ENCODE measurements around the gene RAB11FIP4.

RAB11FIP4 gene

GRCh38 chr17:31475378-31476162, 84.1 kb downstream of the RAB11FIP4 start:
- TF ChIP-seq CTCF (IDR thresholded peaks at IDR 0.05; ENCODE audit: low read depth, low read length), result no peak
- no peak overlapping the region for H3K4me3 ChIP-seq (ENCODE audit: low read depth, low read length)
- no peaks in the 10 kb centered on the region for H3K36me3 ChIP-seq
- no peak overlapping the region for H3K27ac ChIP-seq
- DNase-seq, result no peak
- no peaks in the 10 kb centered on the region for H3K27me3 ChIP-seq (ENCODE audit: insufficient read depth, low read depth, severe bottlenecking)
- no peaks in the 10 kb centered on the region for H3K9me3 ChIP-seq (ENCODE audit: severe bottlenecking)

- no peaks in the 10 kb centered on the region for H3K9me3 ChIP-seq (ENCODE audit: severe bottlenecking)
- DNase-seq, result no peak
- H3K27me3 ChIP-seq (ENCODE audit: insufficient read depth, low read depth, severe bottlenecking), result no peaks in the 10 kb centered on the region
- H3K36me3 ChIP-seq, result no peaks in the 10 kb centered on the region
- H3K4me3 ChIP-seq (ENCODE audit: low read depth, low read length), result no peak overlapping the region
- H3K27ac ChIP-seq, result no peak overlapping the region
- TF ChIP-seq CTCF (IDR thresholded peaks at IDR 0.05; ENCODE audit: low read depth, low read length), result no peak
Measured at GRCh38 chr17:31476525-31477416, 85.3 kb downstream of the RAB11FIP4 start.

DNA sequence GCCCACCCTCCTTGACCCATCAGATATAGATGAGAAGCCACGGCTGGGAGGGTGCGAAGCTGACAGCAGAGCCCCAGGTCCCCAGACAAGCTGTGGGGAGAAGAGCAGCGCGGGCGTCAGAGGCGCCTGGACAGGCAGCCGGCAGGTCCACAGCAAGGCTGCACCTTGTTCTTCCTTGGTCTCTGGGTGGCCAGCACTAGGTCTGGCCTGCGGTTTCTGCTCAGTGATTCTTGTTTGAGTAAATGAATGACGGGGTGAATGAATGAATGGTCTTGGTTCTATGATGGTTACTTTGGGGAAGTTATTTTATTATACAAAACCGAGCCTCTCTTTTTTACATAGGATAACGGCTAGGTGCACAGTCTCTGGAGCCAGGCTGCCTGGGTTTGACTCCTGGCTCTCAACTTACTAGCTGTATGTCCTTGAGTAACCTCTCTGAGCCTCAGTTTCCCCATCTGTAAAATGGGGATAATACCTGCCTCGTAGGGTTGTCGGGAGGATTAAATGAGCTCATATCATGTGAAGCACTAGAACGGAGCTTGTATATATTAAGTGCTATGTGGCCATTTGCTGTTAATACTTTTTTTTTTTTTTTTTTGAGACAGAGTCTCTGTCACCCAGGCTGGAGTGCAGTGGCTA, 86.1 kb downstream of the RAB11FIP4 start:
- H3K27ac ChIP-seq, result no peak overlapping the region
- DNase-seq, result no peak
- H3K27me3 ChIP-seq (ENCODE audit: insufficient read depth, low read depth, severe bottlenecking), result no peaks in the 10 kb centered on the region
- H3K4me3 ChIP-seq (ENCODE audit: low read depth, low read length), result no peak overlapping the region
- no peaks in the 10 kb centered on the region for H3K36me3 ChIP-seq
- H3K9me3 ChIP-seq (ENCODE audit: severe bottlenecking), result no peaks in the 10 kb centered on the region
- no peak for TF ChIP-seq CTCF (IDR thresholded peaks at IDR 0.05; ENCODE audit: low read depth, low read length)

GRCh38 chr17:31479062-31479408, 87.6 kb downstream of the RAB11FIP4 start:
- Histone ChIP-seq H3K9me3 (ENCODE audit: severe bottlenecking) (no peaks in the 10 kb centered on the region), H3K27me3 (ENCODE audit: insufficient read depth, low read depth, severe bottlenecking) (no peaks in the 10 kb centered on the region), H3K4me3 (ENCODE audit: low read depth, low read length) (no peak overlapping the region), H3K36me3 (no peaks in the 10 kb centered on the region), H3K27ac (no peak overlapping the region)
- TF ChIP-seq CTCF (IDR thresholded peaks at IDR 0.05; ENCODE audit: low read depth, low read length), result no peak
- no peak for DNase-seq

GRCh38 chr17:31479524-31479923, 88.0 kb downstream of the RAB11FIP4 start:
- H3K9me3 ChIP-seq (ENCODE audit: severe bottlenecking), result no peaks in the 10 kb centered on the region
- H3K27ac ChIP-seq, result no peak overlapping the region
- no peaks in the 10 kb centered on the region for H3K27me3 ChIP-seq (ENCODE audit: insufficient read depth, low read depth, severe bottlenecking)
- no peak for DNase-seq
- TF ChIP-seq CTCF (IDR thresholded peaks at IDR 0.05; ENCODE audit: low read depth, low read length), result no peak
- H3K4me3 ChIP-seq (ENCODE audit: low read depth, low read length), result no peak overlapping the region
- no peaks in the 10 kb centered on the region for H3K36me3 ChIP-seq

Data from WERI-Rb-1 (cell line).